Keratinocyte (primary cell): ENCODE measurements around the gene SFMBT2. TPM values are rescaled to one million over a fixed set of nuclear protein-coding genes. Genes with fewer than 3 reads are reported as not detected.

ENCODE experiments used
- DNase-seq: peaks from one replicate; pipeline ENCODE4 v3.0.0-alpha.2; 2011; ENCODE audit warnings: low read depth, missing footprints, low spot score
- FAIRE-seq: peaks from 2 replicates; lab custom pipeline; 2011; peaks lifted over from hg19 to GRCh38; lab: Jason Lieb, UNC
- H2AFZ ChIP-seq: 2 replicates; pipeline ENCODE4 v1.6.0; 2012; ENCODE audit warnings: low read length, control low read depth, inconsistent platforms; ENCODE audit not compliant: control insufficient read depth
- H3K27ac ChIP-seq: 2 replicates; pipeline ENCODE4 v1.5.1; 2011; ENCODE audit warnings: low read length; ENCODE audit not compliant: control insufficient read depth, insufficient read depth
- H3K27me3 ChIP-seq: 3 replicates; pipeline ENCODE4 v1.6.0; 2011; ENCODE audit warnings: low read length; ENCODE audit not compliant: control insufficient read depth, insufficient read depth; ENCODE audit errors: extremely low read depth
- H3K36me3 ChIP-seq, 2 experiments: 2 replicates in 1 of 2; 3 replicates in 1 of 2; pipeline ENCODE4 v1.5.1; 2011; ENCODE audit warnings: low read length in 2 of 2, mild to moderate bottlenecking in 1 of 2; ENCODE audit not compliant: control insufficient read depth in 2 of 2, insufficient read depth in 2 of 2; ENCODE audit errors: extremely low read depth in 1 of 2
- H3K4me1 ChIP-seq: 3 replicates; pipeline ENCODE4 v1.5.1; 2011; ENCODE audit warnings: low read length; ENCODE audit not compliant: control insufficient read depth, insufficient read depth; ENCODE audit errors: extremely low read depth
- H3K4me2 ChIP-seq: 3 replicates; pipeline ENCODE4 v1.6.0; 2011; ENCODE audit warnings: low read depth, low read length; ENCODE audit not compliant: control insufficient read depth, insufficient read depth; ENCODE audit errors: extremely low read depth
- H3K4me3 ChIP-seq, 3 experiments: fragments of 200-600 bp in 1 of 3; sonication (generic) in 1 of 3; 2 replicates in 2 of 3; 3 replicates in 1 of 3; pipeline ENCODE4 v1.5.1; 2011 to 2016; ENCODE audit warnings: low read length in 3 of 3, mild to moderate bottlenecking in 3 of 3, control low read depth in 2 of 3, inconsistent platforms in 1 of 3, low read depth in 1 of 3, mixed read lengths in 1 of 3, mixed run types in 1 of 3, moderate library complexity in 1 of 3; ENCODE audit not compliant: control insufficient read depth in 2 of 3, insufficient read depth in 2 of 3; ENCODE audit errors: extremely low read depth in 1 of 3
- H3K79me2 ChIP-seq: 2 replicates; pipeline ENCODE4 v1.6.0; 2012; ENCODE audit warnings: low read length; ENCODE audit not compliant: control insufficient read depth, insufficient read depth
- H3K9ac ChIP-seq: 3 replicates; pipeline ENCODE4 v1.6.0; 2011; ENCODE audit warnings: low read length; ENCODE audit not compliant: control insufficient read depth, insufficient read depth; ENCODE audit errors: extremely low read depth
- H3K9me1 ChIP-seq: 3 replicates; pipeline ENCODE4 v1.6.0; 2011; ENCODE audit warnings: low read length; ENCODE audit not compliant: control insufficient read depth, insufficient read depth; ENCODE audit errors: extremely low read depth
- H3K9me3 ChIP-seq: 2 replicates; pipeline ENCODE4 v1.5.1; 2012; ENCODE audit warnings: low read depth, low read length; ENCODE audit not compliant: control insufficient read depth
- H4K20me1 ChIP-seq: 3 replicates; pipeline ENCODE4 v1.6.0; 2011; ENCODE audit warnings: low read length; ENCODE audit not compliant: control insufficient read depth, insufficient read depth; ENCODE audit errors: extremely low read depth
- CTCF ChIP-seq, 3 experiments: IDR thresholded peaks in 1 of 3; conservative IDR thresholded peaks in 1 of 3; optimal IDR thresholded peaks in 1 of 3; 2 replicates in 2 of 3; 3 replicates in 1 of 3; pipeline versions ENCODE3 to v1.5.1; 2011; ENCODE audit warnings: low read length in 3 of 3, mild to moderate bottlenecking in 3 of 3, moderate library complexity in 2 of 3, control low read depth in 1 of 3, inconsistent platforms in 1 of 3; ENCODE audit not compliant: insufficient read depth in 2 of 3; ENCODE audit errors: extremely low read depth in 1 of 3
- EZH2 ChIP-seq: IDR thresholded peaks from one replicate; pipeline ENCODE4 v1.6.1; 2012; ENCODE audit warnings: inconsistent platforms, mild to moderate bottlenecking, low read length, moderate library complexity
- dilution Hi-C: fragments of 300-500 bp; cut with MboI; formaldehyde crosslinking; loops from one replicate; pipeline ENCODE4 v1.7.0; 2020; ENCODE audit warnings: low sequenced_read_pairs; ENCODE audit not compliant: extremely low pct_ligation_motif_present
- polyA plus RNA-seq, 5 experiments: library from polyadenylated mRNA; depleted of rRNA in 3 of 5; stranded (reverse) in 3 of 5; stranded (forward) in 1 of 5; unstranded in 1 of 5; fragments of >200 nt; gene quantifications; 1 replicate in 1 of 5; 2 replicates in 3 of 5; 3 replicates in 1 of 5; pipeline versions ENCODE4 v1.2.1 to v1.2.3, GENCODE V29; 2011 to 2012; ENCODE audit warnings: missing spikeins in 2 of 5, low read depth in 1 of 5, low replicate concordance in 1 of 5

Gene SFMBT2
- polyA plus RNA-seq, 1 donor (not counting 4 experiments of a cell fraction or from before 2014, with no cell fraction given) = 0.71 TPM

GRCh38 chr10:7433861-7434260, 23.0 kb upstream of the SFMBT2 start:
- no peaks in the 10 kb centered on the region for H3K4me1 ChIP-seq
- peak overlapping the region; percentile 25 for H3K4me2 ChIP-seq
- no peaks in the 10 kb centered on the region for H4K20me1 ChIP-seq
- dilution Hi-C loops = no loop called here
- H2AFZ ChIP-seq = peak overlapping the region; percentile 15
- TF ChIP-seq EZH2 (no peak), CTCF (optimal IDR thresholded peaks at IDR 0.05 in 1 of 3, IDR thresholded peaks at IDR 0.05 in 1 of 3, conservative IDR thresholded peaks at IDR 0.05 in 1 of 3; ENCODE audit: extremely low read depth in 1 of 3, insufficient read depth in 2 of 3, low read length in 3 of 3) (no peak)
- no peaks in the 10 kb centered on the region for H3K9me1 ChIP-seq
- peak overlapping the region in 1 of 3 experiments; percentile 22 for H3K4me3 ChIP-seq
- DNase-seq (no peak), FAIRE-seq (no peak)
- H3K79me2 ChIP-seq = no peaks in the 10 kb centered on the region
- no peaks in the 10 kb centered on the region for H3K36me3 ChIP-seq
- H3K9me3 ChIP-seq = no peaks in the 10 kb centered on the region
- peaks cover 29% of the 10 kb centered on the region for H3K27me3 ChIP-seq
- no peak overlapping the region for H3K9ac ChIP-seq
- no peak overlapping the region for H3K27ac ChIP-seq

- no peaks in the 10 kb centered on the region for H4K20me1 ChIP-seq
- H3K79me2 ChIP-seq = no peaks in the 10 kb centered on the region
- no peaks in the 10 kb centered on the region for H3K4me1 ChIP-seq
- peaks cover 29% of the 10 kb centered on the region for H3K27me3 ChIP-seq
- H3K9me3 ChIP-seq = no peaks in the 10 kb centered on the region
- H3K4me3 ChIP-seq = peak overlapping the region in 1 of 3 experiments; percentile 22
- H2AFZ ChIP-seq = peak overlapping the region; percentile 15
- TF ChIP-seq CTCF (optimal IDR thresholded peaks at IDR 0.05 in 1 of 3, IDR thresholded peaks at IDR 0.05 in 1 of 3, conservative IDR thresholded peaks at IDR 0.05 in 1 of 3; ENCODE audit: extremely low read depth in 1 of 3, insufficient read depth in 2 of 3, low read length in 3 of 3) = no peak
- no peak for TF ChIP-seq EZH2
- peak overlapping the region; percentile 25 for H3K4me2 ChIP-seq
- dilution Hi-C loops = no loop called here
- FAIRE-seq (no peak), DNase-seq (no peak)
- no peak overlapping the region for H3K9ac ChIP-seq
- no peaks in the 10 kb centered on the region for H3K36me3 ChIP-seq
- no peak overlapping the region for H3K27ac ChIP-seq
- no peaks in the 10 kb centered on the region for H3K9me1 ChIP-seq
These were observed 22.3 kb upstream of the SFMBT2 start for GRCh38 chr10:7432884-7433726.
